HG03064 (cell line): ENCODE measurements around the gene DUSP15.

ENCODE experiments used
- ATAC-seq: cut with Tn5 transposase; IDR thresholded peaks from one replicate; pipeline ENCODE4 v1.9.1; 2021; ENCODE audit warnings: low read depth; ENCODE audit not compliant: unreplicated experiment

Gene DUSP15

DNA sequence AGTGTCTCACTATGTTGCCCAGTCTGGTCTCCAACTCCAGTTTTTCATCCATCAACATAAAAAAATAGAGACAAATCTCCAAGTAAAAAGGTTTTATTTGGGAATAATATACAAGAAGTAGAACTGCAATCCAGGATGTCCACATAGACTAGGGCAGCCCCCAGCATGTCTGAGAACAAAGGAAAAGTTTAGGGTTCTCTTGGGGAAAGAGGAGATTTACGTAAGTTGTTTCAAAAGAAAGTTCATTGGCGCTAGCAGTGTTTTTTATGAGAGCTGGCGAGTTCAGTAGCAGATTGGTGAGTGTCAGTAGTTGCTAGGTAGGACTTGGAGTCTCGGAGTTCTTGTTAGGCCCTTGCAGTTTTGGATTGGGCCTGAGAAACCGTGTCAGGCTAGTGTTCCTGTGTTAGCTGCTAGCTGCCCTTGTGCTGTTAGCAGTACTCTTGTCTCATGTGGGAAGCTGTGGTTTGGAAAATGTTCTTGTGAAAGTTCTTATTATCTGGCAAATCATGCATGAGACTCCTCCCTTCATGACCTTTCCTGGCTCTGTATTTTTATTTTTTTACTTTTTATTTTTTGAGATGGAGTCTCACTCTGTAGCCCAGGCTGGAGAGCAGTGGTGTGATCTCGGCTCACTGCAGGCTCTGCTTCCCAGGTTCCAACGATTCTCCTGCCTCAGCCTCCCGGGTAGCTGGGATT, 24.8 kb upstream of the DUSP15 start:
- ATAC-seq: peak; percentile 90

DNA sequence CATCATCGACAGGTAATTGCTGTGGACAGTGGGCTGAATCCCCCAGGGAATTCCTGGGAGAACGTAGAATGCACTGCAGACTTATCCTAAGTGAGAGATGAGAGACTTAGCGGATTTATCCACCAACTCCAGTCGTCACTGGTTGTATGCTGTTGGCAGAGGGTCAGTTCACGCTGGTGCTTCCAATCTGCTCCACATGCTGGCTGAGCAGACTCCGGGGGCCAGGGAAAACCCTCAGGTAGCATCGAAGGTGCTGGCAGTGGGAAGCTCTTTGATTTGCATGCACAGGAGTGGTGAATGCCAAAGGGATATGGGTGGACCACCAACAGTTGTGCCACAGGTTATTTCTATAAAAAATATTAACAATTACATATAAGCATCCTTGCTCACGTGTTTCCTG, 20.3 kb upstream of the DUSP15 start:
- no peak for ATAC-seq

- ATAC-seq: no peak
Observed at GRCh38 chr20:31883829-31884228, 13.5 kb upstream of the DUSP15 start.

GRCh38 chr20:31881945-31882344, 11.6 kb upstream of the DUSP15 start:
- ATAC-seq: no peak

DNA sequence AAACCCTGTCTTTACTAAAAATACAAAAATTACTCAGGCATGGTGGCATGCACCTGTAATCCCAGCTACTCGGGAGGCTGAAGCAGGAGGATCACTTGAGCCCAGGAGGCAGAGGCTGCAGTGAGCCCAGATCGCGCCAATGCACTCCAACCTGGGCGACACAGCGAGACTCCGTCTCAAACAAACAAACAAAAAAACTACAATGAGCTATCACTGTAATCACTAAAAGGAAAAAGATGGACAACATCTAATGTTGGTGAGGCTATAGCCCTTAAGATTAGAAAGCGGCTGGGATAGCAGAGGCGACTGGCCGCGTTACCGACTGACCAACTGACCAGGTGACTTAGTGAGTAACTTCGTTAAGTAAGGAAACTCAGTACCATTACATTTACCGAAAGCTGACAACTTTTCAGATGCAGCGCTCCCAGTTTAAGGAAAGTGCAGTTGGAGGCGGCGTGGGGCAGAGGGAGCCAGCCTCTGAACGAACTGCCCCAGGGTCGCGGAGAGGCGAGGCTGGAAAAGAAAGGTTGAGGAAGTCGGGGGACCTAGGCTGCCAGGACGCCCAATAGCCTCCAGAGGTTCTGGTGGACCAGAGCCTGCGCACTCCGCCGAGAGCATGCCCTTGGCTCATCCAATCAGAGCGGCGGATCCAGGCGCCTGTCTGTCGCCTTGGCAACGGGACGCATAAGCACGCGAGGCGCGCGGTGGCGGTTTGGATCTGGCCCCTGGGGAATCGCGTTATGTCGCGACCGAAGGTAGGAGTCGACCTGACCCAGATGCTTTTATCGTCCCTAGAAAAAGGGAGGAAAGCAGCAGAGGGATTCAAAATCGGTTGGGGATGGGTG, 9.0 kb upstream of the DUSP15 start:
- ATAC-seq: peak; percentile 64

DNA sequence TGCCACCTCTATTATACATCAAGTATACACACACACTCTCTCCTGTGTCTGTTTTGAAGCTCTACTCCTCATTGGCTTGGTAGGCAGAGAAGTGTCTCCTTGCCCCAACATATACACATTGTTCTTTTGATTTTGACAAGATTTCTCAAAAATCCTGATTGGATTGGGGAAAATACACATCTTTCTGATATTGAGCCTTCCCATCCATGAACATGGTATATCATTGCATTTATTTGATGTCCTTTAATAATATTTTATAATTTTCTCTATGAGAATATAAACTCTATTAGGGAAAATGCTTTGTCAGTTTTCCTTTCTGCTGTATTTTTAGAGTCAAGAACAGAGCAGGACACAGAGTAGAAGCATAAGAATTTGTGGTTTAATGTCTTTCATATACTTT, 7.4 kb upstream of the DUSP15 start:
- ATAC-seq: no peak

GRCh38 chr20:31875671-31876070, 5.3 kb upstream of the DUSP15 start:
- ATAC-seq: no peak

- ATAC-seq: no peak
Observed at GRCh38 chr20:31872406-31872805, 2.1 kb upstream of the DUSP15 start.

DNA sequence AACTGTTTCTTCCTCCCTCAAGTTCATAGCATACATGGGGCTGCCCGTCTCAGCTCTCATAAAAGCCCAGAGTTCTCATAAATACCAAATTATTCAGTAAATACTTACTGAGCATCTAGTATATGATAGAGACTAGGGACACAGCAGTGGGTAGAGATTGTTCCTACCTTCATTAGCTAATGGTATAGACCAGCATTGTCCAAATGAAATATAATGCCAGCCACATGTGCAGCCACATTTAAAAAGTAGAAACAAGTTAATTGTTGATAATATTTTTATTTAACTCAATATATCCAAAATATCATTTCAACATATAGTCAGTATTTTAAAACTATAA, 1.3 kb upstream of the DUSP15 start:
- no peak for ATAC-seq

DNA sequence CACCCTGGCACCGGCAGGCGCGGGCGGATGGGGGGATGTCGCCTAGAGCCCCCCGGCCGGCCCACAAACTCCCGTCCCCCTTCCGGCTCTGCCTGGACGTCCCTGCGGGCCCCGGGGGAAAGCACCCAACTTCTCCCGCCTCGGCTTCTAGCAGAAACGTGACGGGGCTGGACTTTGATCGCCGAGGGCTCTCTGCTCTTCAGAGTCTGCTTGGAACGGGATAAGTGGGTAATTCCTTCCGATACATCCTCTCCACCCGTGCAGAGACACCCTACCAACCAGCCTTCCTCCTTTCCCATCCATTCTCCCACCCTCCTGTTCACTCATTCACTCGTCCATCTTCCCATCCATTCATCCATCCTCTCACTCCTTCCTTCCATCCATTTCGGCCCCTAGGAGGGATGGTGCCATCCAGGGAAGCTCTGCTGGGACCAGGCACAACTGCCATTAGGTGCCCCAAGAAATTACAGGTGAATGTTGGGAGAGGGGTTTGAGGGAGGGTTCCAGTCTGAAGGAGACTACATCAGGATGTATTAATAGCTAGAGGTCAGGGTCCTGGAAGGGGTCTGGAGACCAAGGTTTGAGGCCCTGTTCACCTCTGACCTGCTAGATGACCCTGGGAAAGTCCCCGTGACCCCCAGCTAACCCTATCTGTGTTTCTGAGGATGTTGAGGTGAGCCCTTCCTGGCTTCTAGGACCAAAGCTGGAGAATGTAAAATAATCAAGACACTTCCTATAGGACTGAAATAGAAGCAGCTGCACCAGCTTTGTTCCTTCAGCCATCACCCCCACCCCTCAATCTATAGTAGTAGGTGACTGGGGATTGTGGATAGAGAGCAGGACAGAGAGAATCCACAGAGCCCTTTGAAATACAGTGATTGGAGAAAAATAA, 645 bp upstream of the DUSP15 start:
- ATAC-seq: no peak

DNA sequence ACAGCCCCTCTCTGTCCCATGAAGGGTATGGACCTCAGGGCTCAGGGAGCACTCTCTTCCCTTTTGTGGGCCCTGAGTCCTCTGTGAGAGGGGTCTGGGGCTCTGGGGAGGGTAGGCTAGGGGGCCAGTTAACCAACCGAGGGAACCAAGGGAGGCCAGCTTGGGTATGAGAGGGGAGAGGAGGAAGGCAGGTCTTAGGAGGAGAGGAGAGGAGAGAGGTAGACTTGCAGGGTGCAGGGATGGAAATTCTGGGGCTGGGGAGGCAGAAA, 720 bp downstream of the DUSP15 start:
- no peak for ATAC-seq

DNA sequence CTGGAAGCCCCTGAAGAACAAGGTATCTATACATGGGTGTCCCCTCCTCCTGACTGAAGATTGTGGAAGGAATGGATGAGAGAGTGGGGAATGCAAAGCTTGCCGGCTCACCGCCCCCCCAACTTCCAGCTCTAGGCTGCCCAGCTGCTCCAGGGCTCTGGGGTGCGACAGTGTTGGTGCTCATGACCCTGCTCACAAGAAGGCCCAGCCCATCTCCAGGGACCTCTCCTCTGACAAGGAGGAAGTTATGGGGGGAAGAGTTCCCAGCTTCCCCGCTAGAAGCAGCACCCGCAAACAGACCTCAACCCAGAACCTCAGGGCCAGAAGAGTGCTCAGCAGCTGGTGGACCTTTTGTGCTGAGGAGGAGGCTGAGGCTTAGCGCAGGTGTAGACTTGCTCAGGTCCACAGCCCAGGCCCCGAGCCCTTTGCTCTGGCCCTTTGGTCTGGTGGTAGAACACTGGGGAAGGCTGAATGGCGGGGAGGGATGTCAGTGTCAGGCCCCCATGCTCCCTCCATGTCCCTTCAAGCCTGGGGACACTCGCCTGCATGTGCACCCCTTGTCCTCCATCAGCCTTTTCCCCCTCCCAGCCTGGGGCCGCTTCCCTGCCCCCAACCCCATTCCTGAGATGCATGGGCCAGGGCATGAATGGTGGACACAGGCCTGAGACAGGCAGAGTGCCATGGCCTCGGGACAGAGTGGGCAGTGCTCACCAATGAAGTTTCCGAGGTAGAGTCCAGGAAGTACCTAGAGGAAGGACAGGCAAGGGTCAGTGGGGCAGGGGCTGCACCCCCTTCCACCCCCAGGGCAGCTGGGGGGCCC, 1.3 kb downstream of the DUSP15 start:
- ATAC-seq: no peak

- ATAC-seq: no peak
Observed at GRCh38 chr20:31866221-31866620, 4.1 kb downstream of the DUSP15 start.

DNA sequence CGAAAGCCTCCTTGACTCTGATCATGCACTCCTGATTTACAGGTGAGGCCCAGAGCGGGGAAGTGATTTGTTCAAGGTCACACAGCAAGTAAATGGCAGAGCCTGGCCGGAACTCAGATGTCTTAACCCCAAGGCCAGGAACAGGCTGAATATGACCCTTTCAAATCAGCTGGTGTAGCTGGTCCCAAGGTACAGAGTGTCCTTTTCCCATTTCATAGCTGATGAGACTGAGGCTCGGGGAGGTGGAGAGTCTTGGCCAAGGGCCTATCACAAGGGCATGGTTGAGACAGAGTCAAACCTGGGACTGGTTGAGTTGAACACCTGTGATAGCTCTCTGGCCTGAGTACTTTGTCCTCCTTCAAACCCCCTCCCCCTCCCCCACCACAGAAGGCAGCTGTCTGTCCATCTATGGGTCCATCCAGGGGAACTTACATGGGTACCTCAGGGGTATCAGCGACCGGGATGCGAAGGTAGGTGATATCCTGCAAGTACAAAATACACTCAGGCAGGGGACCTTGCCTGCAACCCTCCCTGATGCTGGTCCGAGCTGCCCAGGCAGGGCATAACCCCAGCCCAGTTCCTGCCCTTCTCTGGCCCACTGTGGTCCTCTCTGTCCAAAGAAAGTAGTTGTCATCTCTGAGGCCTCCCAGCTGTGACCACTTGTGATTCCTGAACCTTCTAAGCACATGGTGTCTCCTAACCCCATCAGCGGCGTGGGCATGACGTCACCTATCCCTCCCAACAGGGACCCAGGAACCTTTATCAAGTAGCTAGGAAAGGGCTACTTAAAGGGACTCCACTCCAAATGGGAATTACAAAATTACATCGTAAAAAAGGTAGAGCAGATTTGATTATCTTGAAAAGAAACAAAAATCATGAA, 5.6 kb downstream of the DUSP15 start:
- no peak for ATAC-seq

- ATAC-seq: no peak
Observed at GRCh38 chr20:31863296-31864085, 6.8 kb downstream of the DUSP15 start.

DNA sequence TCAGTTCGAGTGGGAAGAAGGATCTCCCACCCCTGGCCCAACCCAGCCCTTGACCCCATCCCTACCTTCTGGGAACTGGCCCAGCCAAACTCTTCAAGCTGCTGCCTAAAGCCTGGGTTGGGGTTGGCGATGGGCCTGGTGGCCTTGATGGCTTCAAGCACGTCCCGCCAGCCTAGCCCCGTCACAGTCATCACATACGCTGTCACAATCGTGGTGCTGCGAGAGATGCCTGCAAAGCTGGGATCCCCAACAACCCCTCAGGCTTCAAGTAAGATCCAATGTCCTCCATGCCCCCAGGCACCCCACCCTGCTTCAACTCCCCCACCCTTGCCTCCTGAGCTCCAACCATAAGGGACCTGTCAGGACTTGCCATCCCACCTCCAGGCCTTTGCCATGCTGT, 7.8 kb downstream of the DUSP15 start:
- ATAC-seq: no peak

- ATAC-seq: no peak
Observed at GRCh38 chr20:31862157-31862470, 8.2 kb downstream of the DUSP15 start.

DNA sequence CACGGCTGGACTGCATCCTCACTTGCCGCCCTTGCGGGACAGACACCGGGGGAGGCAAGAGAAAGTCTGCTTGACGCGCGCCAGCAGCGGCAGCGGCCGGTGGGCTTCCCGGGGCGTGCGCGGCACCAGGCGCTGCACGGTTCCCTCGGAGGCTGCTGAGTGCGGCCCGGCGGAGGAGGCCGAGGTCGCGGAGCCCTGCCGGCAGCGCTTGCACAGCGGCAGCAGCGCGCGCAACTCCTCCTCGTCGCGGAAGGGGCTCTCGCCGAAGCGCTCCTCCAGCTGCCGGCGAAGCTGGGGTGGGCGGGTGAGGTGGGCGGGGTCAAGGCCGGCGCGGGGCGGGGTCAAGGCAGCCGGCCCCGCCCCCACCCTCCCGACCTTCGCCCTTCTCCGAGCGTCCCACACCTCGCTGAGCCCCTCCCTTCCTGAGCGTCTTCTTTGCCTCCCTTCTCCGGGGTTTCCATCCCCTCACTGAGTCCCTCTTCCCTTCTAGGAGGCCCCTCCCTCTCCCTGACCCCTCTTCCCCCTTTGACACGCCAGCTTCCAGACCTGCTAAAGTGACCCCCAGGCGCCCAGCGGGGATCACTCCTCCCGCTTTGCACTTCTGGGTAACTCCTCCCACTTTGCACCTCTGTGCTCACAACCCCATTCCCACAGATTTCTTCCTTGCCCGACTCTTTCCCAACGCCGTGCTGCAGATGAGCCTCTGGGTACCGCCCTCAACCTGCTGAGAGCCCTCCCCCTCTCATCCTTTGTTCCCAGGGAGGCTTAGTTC, 8.8 kb downstream of the DUSP15 start:
- ATAC-seq: no peak

DNA sequence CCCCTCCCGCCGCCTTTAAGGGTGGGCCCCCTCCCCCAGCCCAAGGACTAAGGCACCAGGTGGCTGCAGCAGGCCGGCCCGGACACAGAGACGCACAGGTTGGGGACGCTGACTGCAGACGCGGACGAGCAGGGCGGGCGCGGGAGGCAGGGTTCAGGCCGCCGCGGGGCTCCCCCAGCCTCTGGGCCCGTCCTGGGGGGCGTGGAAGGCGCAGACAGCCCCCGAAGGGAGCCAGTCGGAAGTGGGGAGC, 9.3 kb downstream of the DUSP15 start:
- no peak for ATAC-seq
